Sigmoid colon (tissue), 4 donors: ENCODE results near the gene FGF9.

Experiments used
- CTCF ChIP-seq, 4 experiments: fragments of 450-650 bp in 3 of 4; fragments of 200-600 bp in 1 of 4; IDR thresholded peaks; one replicate each; pipeline ENCODE4 v1.5.1; 2016 to 2019; ENCODE audit warnings: antibody characterized with exemption in 4 of 4, mild to moderate bottlenecking in 3 of 4, moderate library complexity in 2 of 4
- POLR2AphosphoS5 ChIP-seq, 4 donors: sonication (generic); formaldehyde crosslinking; IDR thresholded peaks; one replicate each; pipeline ENCODE4 v1.6.1; 2017; ENCODE audit warnings: antibody characterized with exemption in 4 of 4

- no peak for TF ChIP-seq POLR2AphosphoS5 (IDR thresholded peaks at IDR 0.05)
- no peak for TF ChIP-seq CTCF (IDR thresholded peaks at IDR 0.05)
These were observed 53.1 kb downstream of the FGF9 start for GRCh38 chr13:21723807-21724505.
